ENCODE results near the gene HOMEZ.
"Not testable (repeated sequence)": the region's sequence is repeated elsewhere in the genome, so short reads cannot be mapped to it uniquely, and the experiment has no call there.

Gene HOMEZ, protein sequence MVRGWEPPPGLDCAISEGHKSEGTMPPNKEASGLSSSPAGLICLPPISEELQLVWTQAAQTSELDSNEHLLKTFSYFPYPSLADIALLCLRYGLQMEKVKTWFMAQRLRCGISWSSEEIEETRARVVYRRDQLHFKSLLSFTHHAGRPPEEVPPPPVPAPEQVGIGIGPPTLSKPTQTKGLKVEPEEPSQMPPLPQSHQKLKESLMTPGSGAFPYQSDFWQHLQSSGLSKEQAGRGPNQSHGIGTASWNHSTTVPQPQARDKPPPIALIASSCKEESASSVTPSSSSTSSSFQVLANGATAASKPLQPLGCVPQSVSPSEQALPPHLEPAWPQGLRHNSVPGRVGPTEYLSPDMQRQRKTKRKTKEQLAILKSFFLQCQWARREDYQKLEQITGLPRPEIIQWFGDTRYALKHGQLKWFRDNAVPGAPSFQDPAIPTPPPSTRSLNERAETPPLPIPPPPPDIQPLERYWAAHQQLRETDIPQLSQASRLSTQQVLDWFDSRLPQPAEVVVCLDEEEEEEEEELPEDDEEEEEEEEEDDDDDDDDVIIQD

DNA sequence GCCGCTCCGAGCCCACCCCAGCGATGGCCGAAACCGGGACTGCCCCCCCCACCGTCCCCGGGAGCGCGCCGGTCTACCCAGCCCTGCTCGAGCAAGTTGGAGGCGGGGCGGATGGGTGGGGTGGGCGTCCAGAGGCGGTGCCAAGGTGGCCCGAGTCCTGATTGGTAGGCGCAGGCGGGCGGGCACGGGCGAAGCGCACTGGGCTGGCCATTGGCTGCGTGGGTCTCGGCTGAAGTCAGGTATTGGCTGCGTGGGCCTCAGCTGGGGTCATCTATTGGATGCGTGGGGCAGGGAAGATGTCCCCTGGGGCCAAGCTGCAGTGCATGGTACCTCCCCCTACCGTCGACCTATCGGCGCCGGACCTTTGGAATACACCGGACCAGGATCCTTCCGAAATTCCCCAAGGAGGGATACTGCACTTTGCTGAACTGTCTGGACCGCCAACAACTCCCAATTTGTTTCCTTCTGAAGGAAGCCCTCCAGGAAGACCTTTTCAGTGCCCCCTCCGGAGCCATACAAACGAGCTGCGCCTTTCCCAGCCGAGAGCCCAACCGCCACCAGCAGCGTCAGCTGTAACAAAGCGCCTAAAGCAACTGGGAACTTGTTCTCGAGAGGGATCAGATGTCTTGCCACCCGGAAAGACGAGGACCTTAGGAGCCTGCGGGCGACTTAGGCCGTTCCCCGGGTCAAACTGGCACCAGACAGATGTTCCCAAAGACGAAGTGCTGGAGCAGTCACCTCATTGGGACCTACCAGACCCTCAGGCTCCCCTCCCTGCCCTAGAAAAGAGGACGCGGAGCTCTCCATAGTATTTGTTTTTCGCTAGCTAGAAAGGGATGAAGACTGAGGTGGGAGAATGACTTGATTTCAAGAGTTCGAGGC, at the start of gene HOMEZ:
TSS of gene HOMEZ (minus strand) at position 113 of the 882 bp plus-strand sequence. CDS start 180 bp downstream, outside the sequence.
- Mint-ChIP-seq H3K36me3 (ENCODE audit: low read depth) (peaks cover 21% of the 10 kb centered on the region), H3K27ac (peak within 1 kb of the TSS; percentile 100), H3K9me3 (no peaks in the 10 kb centered on the region), H3K4me3 (peak within 1 kb of the TSS; percentile 98), H3K27me3 (no peaks in the 10 kb centered on the region), H3K4me1 (ENCODE audit: low read depth) (peaks cover 33% of the 10 kb centered on the region)
- intact Hi-C loops (cut with micrococcal nuclease), result loop anchor here (1.0 to 5.0 kb wide), 3 partner anchors 15 to 279 kb away; partner anchors contain the start of gene PABPN1

DNA sequence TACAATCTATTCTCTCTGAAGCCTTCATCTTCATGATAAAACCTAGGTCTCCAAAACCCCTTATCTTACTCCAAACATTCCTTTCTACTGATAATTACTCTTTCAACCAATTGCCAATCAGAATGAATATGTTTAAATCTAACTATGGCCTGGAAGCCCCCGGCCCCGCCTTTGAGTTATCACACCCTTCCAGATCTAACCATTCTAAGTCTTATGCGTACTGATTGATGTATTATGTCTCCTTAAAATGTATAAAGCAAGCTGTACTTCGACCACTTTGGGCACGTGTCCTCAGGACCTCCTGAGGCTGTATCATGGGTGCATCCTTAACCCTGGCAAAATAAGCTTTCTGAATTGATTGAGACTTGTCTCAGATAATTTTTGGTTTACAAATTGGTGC, 49.7 kb upstream of the HOMEZ start:
- no peak overlapping the region for H3K4me3 Mint-ChIP-seq
- H3K9me3 Mint-ChIP-seq, result no peaks in the 10 kb centered on the region
- no peaks in the 10 kb centered on the region for H3K36me3 Mint-ChIP-seq (ENCODE audit: low read depth)
- intact Hi-C loops (cut with micrococcal nuclease), result no loop called here
- H3K27me3 Mint-ChIP-seq, result peaks cover 10% of the 10 kb centered on the region
- H3K4me1 Mint-ChIP-seq (ENCODE audit: low read depth), result no peaks in the 10 kb centered on the region
- H3K27ac Mint-ChIP-seq, result no peak overlapping the region

DNA sequence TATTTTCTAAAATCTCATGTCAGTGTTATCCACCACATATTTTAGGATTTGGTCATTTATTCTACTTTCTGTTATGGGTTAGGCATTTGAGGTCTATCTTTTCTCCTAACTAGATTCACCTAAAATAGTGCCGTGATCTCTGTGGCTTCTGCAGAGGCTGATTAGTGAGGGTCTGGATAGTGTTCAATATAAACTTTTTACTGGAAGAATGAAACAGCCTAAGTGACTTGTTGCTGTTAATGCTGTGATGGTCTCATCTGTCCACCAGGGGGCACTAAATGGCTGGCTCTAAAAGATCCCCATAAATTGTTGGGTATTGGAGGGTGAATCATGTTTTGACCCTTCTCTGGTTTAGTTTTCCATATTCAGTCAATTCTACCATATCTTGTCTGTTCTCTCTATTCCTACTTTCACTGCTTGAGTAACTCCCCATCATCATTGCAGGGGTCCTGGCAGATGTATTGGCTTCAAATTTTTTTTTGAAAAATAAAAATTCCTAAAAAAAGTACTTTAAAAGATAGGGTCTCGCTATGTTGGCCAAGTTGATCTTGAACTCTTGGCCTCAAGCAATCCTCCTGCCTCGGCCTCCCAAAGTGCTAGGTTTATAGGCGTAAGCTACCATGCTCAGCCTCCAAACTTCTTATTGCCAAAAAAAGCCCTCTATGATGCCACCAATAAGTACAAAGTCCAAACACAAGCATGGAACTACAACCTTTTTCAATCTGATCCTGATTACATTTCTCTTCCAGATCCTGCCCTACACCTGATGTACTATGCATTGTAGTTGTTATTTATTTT, 42.2 kb upstream of the HOMEZ start:
- Mint-ChIP-seq H3K36me3 (ENCODE audit: low read depth) (peaks cover 33% of the 10 kb centered on the region), H3K4me3 (no peak overlapping the region), H3K9me3 (no peaks in the 10 kb centered on the region), H3K27ac (no peak overlapping the region), H3K27me3 (peaks cover 3% of the 10 kb centered on the region), H3K4me1 (ENCODE audit: low read depth) (peaks cover 20% of the 10 kb centered on the region)
- intact Hi-C loops (cut with micrococcal nuclease), result loop anchor here (2.0 to 10.0 kb wide), 2 partner anchors 53 to 63 kb away; no protein-coding TSS in a partner anchor

DNA sequence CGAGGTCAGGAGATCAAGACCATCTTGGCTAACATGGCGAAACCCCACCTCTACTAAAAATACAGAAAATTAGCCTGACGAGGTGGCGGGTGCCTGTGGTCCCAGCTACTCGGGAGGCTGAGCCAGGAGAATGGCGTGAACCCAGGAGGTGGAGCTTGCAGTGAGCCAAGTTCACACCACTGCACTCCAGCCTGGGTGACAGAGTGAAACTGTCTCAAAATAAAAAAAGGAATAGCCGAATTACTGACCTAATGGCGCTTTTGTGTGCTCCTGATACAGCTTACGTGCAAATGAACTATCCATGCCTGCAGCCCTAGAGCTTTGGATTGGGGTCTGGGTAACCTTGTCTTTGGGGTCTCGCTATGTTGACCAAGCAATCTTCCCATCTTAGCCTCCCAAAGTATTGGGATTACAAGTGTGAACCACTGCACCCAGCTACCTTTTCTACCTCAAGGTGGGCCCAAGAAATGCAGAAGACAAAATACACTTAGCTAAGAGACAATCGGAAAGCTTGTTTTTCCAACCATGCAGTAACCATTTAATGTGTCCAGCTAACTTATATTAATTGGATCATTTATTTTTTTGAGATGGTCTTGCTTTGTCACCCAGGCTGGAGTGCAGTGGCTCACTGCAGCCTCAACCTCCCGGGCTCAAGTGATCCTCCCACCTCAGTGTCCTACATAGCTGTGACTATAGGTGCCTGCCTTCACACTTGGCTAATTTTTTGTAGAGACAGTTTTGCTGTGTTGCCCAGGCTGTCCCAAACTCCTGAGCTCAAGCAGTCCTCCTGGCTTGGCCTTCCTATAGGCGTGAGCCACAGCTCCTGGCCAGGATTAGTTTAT, 40.8 kb upstream of the HOMEZ start:
- no peaks in the 10 kb centered on the region for H3K27me3 Mint-ChIP-seq
- H3K4me3 Mint-ChIP-seq, result no peak overlapping the region
- no peaks in the 10 kb centered on the region for H3K9me3 Mint-ChIP-seq
- intact Hi-C loops (cut with micrococcal nuclease), result loop anchor here (2.0 to 10.0 kb wide), 2 partner anchors 54 to 62 kb away; no protein-coding TSS in a partner anchor
- H3K36me3 Mint-ChIP-seq (ENCODE audit: low read depth), result peaks cover 47% of the 10 kb centered on the region
- H3K27ac Mint-ChIP-seq, result no peak overlapping the region
- peaks cover 31% of the 10 kb centered on the region for H3K4me1 Mint-ChIP-seq (ENCODE audit: low read depth)

DNA sequence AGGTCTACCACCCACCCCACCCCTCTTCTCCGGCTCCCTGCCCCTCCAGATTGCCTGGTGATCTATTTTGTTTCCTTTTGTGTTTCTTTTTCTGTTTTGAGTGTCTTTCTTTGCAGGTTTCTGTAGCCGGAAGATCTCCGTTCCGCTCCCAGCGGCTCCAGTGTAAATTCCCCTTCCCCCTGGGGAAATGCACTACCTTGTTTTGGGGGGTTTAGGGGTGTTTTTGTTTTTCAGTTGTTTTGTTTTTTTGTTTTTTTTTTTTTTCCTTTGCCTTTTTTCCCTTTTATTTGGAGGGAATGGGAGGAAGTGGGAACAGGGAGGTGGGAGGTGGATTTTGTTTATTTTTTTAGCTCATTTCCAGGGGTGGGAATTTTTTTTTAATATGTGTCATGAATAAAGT, 39.8 kb upstream of the HOMEZ start:
- H3K36me3 Mint-ChIP-seq (ENCODE audit: low read depth), result peaks cover 47% of the 10 kb centered on the region
- not testable (repeated sequence) for H3K4me3 Mint-ChIP-seq, H3K27ac Mint-ChIP-seq, H3K9me3 Mint-ChIP-seq, H3K27me3 Mint-ChIP-seq
- peaks cover 32% of the 10 kb centered on the region for H3K4me1 Mint-ChIP-seq (ENCODE audit: low read depth)
- intact Hi-C loops (cut with micrococcal nuclease), result loop anchor here (2.0 to 10.0 kb wide), 2 partner anchors 55 to 61 kb away; no protein-coding TSS in a partner anchor

DNA sequence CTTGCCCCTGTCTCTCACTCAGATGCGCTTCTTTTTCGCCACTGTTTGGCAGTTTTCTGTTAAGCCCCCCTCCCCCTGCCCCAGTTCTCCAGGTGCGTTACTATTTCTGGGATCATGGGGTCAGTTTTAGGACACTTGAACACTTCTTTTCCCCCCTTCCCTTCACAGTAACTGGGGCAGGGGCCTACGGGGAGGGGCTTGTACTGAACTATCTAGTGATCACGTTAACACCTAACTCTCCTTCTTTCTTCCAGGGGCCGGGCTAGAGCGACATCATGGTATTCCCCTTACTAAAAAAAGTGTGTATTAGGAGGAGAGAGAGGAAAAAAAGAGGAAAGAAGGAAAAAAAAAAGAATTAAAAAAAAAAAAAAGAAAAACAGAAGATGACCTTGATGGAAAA, 39.1 kb upstream of the HOMEZ start:
- H3K9me3 Mint-ChIP-seq, result no peaks in the 10 kb centered on the region
- intact Hi-C loops (cut with micrococcal nuclease), result loop anchor here (5.0 to 10.0 kb wide), 2 partner anchors 60 to 242 kb away; partner anchors contain the start of gene AP1G2
- no peaks in the 10 kb centered on the region for H3K27me3 Mint-ChIP-seq
- peaks cover 40% of the 10 kb centered on the region for H3K4me1 Mint-ChIP-seq (ENCODE audit: low read depth)
- no peak overlapping the region for H3K4me3 Mint-ChIP-seq
- peaks cover 53% of the 10 kb centered on the region for H3K36me3 Mint-ChIP-seq (ENCODE audit: low read depth)
- H3K27ac Mint-ChIP-seq, result no peak overlapping the region

DNA sequence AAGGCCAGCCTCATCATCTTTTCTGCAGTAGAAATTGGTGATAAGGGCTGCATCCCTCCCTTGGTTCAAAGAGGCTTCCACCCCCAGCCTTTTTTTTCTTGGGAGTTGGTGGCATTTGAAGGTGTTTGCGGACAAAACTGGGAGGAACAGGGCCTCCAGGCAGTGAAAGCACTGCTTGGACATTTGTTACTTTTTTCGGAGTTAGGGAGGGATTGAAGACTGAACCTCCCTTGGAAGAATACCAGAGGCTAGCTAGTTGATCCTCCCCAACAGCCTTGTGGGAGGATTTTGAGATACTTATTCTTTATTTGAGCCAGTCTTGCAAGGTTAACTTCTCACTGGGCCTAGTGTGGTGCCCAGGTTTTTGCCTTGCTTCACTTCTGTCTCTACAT, 38.5 kb upstream of the HOMEZ start:
- Mint-ChIP-seq H3K27me3 (no peaks in the 10 kb centered on the region), H3K4me3 (no peak overlapping the region), H3K9me3 (no peaks in the 10 kb centered on the region), H3K4me1 (ENCODE audit: low read depth) (peaks cover 45% of the 10 kb centered on the region), H3K27ac (no peak overlapping the region), H3K36me3 (ENCODE audit: low read depth) (peaks cover 59% of the 10 kb centered on the region)
- intact Hi-C loops (cut with micrococcal nuclease), result loop anchor here (5.0 to 10.0 kb wide), 2 partner anchors 60 to 243 kb away; partner anchors contain the start of gene AP1G2

DNA sequence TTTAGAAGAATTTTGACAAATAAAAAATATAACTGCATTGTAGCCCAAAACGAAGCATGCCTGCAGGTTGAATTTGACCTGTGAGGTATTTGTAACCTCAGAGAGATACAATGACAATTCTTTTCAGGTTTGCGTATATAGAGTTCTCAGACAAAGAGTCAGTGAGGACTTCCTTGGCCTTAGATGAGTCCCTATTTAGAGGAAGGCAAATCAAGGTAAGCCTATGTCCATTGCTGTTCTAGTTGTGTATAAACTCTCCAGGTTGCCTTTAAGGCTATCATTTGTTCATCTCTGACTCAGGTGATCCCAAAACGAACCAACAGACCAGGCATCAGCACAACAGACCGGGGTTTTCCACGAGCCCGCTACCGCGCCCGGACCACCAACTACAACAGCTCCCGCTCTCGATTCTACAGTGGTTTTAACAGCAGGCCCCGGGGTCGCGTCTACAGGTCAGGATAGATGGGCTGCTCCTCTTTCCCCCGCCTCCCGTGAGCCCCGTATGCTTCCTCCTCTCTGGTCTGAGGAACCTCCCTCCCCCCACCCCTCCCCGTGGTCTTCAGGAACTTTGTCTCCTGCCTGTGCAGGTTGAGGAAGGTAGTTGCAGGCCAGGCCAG, 38.0 kb upstream of the HOMEZ start:
- Mint-ChIP-seq H3K27ac (no peak overlapping the region), H3K9me3 (no peaks in the 10 kb centered on the region), H3K36me3 (ENCODE audit: low read depth) (peaks cover 64% of the 10 kb centered on the region), H3K4me1 (ENCODE audit: low read depth) (peaks cover 46% of the 10 kb centered on the region), H3K4me3 (no peak overlapping the region), H3K27me3 (no peaks in the 10 kb centered on the region)
- intact Hi-C loops (cut with micrococcal nuclease), result loop anchor here (5.0 to 10.0 kb wide), 2 partner anchors 59 to 243 kb away; partner anchors contain the start of gene AP1G2

DNA sequence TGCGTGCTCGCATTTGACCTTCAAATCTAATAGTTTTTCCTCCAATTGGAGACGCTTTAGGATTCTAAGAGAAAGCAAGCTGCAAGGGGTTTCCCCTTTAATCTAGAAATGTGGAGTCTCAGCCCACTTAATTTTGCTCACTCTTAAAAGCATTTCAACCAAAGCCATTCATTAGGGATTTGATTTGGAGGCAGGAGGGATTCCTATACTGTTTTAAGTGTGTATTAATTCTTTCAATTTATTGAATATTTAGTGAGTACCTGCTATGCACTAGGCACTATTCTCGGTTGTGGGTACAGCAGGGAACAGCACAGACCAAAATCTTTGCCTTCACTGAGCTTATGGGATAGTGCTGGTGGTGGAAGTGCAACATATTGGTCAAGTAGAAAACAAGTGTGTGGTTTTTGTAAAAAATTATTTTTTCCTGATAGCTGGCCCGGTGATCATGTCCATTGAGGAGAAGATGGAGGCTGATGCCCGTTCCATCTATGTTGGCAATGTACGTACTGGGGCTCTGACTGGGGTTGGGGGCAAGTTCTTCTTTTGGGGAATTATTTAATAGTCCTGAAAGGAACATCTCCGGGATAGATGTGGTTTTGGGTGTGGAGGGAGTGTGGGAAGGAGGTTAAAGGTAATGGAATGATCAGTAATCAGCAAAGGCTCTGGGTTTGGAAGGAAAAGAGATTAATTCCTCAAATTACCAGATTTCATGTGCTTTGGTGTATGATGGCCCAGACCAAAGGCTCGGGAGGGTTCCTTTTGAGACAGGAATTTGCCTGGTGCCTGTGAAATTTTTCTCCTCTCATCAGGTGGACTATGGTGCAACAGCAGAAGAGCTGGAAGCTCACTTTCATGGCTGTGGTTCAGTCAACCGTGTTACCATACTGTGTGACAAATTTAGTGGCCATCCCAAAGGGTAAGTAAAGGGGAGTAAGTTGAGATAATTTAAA, 36.9 kb upstream of the HOMEZ start:
- H3K27me3 Mint-ChIP-seq, result no peaks in the 10 kb centered on the region
- H3K4me3 Mint-ChIP-seq, result peak overlapping the region; percentile 88
- peaks cover 70% of the 10 kb centered on the region for H3K36me3 Mint-ChIP-seq (ENCODE audit: low read depth)
- H3K4me1 Mint-ChIP-seq (ENCODE audit: low read depth), result peaks cover 46% of the 10 kb centered on the region
- no peaks in the 10 kb centered on the region for H3K9me3 Mint-ChIP-seq
- intact Hi-C loops (cut with micrococcal nuclease), result loop anchor here (5.0 to 10.0 kb wide), 2 partner anchors 58 to 244 kb away; partner anchors contain the start of gene AP1G2
- H3K27ac Mint-ChIP-seq, result peak overlapping the region; percentile 97

DNA sequence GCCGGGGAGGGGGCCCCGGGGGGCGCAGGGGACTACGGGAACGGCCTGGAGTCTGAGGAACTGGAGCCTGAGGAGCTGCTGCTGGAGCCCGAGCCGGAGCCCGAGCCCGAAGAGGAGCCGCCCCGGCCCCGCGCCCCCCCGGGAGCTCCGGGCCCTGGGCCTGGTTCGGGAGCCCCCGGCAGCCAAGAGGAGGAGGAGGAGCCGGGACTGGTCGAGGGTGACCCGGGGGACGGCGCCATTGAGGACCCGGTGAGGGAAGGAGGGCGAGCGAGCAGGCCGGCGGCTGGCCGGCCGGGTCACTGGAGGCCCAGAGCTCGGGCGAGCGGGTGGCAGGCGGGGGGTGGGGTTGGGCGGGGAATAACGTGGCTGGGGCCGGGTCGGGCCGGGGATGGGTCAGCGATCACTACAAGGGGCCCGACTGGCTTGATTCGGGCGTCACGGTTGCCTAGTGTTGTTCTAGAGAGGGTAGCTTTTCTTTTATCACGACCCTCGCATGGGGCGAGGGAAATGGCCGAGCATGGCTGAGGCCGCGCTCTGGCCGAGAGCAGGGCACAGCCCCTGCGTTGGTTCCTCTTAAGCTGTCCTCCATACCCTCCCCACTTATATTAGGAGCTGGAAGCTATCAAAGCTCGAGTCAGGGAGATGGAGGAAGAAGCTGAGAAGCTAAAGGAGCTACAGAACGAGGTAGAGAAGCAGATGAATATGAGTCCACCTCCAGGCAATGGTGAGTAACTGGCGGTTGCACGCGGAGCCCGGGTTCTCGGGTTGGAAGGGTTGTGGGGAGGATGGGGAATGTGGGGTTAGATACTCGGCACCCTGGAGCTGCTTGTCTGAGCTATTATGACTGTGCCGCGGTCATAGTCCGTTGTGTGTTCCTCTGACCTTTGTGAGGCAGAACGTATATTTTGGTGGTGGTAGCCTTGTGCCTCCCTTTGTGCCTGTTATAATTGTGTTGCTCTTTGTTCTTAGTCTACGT, 35.9 kb upstream of the HOMEZ start:
- Mint-ChIP-seq H3K36me3 (ENCODE audit: low read depth) (peaks cover 77% of the 10 kb centered on the region), H3K9me3 (no peaks in the 10 kb centered on the region), H3K27ac (peak overlapping the region; percentile 97), H3K4me1 (ENCODE audit: low read depth) (peaks cover 46% of the 10 kb centered on the region), H3K4me3 (peak overlapping the region; percentile 88), H3K27me3 (no peaks in the 10 kb centered on the region)
- intact Hi-C loops (cut with micrococcal nuclease), result loop anchor here (1.0 to 10.0 kb wide), 5 partner anchors 21 to 245 kb away; partner anchors contain the start of genes AP1G2, HOMEZ and NGDN
